HG03432 (cell line): Measurements from ENCODE around the gene KCNA3.
"Not testable (repeated sequence)": the region's sequence is repeated elsewhere in the genome, so short reads cannot be mapped to it uniquely, and the experiment has no call there.

Experiments
- ATAC-seq: cut with Tn5 transposase; IDR thresholded peaks from one replicate; pipeline ENCODE4 v1.9.1; 2021; ENCODE audit warnings: mild to moderate bottlenecking, moderate library complexity; ENCODE audit not compliant: unreplicated experiment

The KCNA3 gene

DNA sequence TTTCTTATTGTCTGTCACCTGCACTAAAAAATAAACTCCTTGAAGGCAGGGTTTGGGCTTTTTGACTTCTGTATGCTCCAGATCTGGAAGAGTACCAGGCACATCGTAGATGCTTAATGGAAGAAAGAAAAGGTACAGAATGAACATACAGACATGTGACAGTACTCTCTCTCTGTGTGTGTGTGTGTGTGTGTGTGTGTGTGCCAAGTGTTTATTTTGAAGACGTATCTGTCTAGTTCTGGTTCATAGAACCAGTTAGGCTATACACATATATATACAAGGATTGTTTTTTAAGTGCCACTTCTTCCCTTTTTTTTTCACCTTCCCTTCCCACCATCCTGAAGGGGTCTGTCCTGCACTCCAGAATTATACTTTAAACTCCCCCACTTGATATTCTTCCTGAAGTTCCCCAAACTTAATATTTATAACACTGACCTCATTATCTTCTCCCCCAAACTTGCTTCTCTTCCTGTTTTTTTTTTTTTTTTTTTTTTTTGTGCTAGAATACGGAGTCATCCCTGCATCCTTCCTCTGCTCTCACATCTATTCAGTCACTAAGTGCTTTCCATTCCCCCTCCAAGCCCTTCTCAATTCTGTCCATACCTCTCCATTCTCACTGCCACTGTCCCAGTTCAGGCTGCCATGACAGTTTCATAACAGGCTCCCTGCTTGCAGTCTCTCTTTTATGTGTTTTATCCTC is 5.4 kb upstream of the KCNA3 start:
- no peak for ATAC-seq

DNA sequence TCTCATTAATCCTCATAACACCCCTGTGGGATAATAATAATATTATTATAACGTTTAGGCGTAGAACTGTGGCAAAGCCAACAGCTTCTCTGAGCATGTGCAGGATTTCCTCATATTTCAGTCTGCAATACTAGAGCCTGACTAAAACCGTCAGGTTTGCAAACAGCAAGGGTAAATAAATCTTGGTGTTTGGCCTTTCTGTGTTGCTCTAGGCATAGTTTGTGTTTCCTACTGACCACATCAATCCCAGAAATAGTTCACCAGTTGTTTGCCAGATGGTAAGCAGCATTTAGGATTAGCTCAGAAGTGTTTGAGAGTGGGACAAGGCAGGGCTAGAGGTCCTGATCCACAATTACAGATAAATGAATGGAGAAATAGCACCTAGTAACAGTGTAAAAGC is 2.8 kb upstream of the KCNA3 start:
- no peak for ATAC-seq

DNA sequence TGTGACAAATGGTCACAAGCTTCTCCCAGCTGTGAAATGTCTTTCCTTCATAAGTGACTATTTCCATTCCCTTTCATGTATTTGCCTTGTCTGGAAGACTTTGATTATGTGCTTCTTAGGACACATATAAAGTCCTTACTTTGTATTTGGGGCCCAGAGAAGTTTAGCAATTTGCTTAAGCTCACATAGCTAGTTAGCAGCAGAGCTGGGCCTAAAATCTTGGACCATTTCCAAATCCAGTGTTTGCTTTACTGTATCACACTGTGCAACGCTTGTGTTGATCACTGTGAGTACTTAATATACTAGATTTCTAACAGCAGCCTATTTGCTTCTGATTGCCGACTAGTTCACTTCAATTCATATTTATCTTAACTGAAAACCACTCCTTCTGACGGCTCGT is 2.2 kb upstream of the KCNA3 start:
- no peak for ATAC-seq

DNA sequence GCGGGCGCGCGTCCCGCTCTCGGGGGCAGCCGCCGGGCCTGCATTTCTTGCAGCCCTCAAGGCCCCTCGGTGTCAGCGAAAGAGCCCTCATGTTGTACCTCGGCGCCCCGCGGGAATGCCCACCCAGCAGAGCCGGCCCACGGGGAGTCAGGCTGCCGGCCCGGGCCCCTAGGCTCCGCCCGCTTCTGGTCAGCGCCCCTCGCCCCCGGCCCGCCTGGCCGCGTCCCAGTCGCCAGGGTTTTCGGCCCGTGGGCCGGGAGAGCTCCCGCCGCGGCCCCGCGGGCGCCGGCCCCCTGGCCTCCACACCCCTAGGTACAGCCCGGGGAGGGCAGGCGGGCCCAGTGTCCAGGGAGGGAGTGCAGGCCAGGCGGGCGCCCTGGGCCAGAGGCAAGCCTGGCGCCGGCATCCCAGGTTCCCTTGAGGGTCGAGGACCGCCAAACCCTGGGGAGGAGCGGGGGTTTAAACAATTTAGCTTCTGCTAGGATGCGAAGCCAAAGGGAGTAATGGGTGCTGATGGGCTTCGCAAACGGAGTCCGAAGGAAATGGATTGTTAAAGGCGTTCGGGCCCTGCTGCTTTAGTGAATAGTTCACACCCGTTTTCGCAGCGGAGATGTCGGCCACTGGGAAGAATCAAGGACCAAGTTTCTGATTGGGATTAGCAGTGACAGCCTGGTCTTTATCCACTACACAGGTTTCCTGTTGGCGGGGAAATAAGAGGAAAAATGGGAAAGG is 486 bp upstream of the KCNA3 start:
- no peak for ATAC-seq

DNA sequence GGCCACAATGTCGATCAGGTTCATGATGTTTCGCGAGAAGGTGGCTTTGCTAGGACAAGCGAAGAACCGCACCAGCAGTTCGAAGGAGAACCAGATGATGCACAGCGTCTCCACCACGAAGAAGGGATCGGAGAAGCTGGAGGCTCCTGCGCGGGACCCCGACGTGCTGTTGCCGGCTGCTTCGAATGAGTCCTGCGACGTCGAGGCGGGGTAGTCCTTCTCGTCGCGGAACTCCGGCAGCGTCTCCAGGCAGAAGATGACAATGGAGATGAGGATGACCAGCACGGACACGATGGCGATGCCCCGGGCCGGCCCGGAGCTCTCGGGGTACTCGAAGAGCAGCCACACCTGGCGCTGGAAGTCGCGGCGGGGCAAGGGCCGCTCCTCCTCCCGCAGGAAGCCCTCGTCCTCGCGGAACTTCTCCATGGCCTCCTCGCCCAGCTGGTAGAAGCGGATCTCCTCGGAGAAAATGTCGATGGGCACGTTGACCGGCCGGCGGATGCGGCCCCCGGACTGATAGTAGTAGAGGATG is 869 bp downstream of the KCNA3 start:
- no peak for ATAC-seq

DNA sequence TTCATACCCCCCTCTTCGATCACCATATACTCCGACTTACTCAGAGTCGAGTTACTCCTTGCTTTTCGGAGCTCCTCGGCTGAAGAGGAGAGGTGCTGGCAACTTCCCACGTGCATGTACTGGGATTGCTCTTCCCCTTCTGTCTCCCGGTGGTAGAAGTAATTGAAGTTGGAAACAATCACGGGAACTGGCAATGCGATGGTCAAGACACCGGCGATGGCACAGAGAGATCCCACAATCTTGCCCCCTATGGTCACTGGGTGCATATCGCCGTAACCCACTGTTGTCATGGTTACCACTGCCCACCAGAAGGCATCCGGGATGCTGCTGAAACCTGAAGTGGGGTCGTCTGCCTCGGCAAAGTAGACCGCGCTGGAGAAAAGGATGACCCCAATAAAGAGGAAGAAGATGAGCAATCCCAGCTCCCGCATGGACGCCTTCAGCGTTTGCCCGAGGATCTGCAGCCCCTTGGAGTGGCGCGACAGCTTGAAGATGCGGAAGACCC is 1.5 kb downstream of the KCNA3 start:
- no peak for ATAC-seq

DNA sequence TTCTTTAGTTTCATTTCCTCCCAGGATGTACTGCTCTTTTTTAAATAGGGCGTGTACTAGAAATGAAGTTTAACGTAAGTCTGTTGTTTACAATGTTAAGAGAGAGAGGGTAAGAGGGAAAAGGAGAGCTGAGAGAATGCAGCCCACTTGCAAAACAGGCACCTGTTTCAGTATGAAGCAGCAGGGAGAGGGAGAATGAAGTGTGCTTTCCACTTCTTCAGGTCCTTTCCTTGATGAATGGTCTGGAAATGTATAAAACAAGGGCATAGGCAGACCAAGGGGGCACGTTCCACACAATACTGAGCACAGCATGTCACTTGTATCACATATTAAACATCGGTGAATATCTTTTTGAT is 2.0 kb downstream of the KCNA3 start:
- peak; percentile 47 for ATAC-seq

- ATAC-seq, result no peak
These were observed 2.6 kb downstream of the KCNA3 start for GRCh38 chr1:110672001-110672752.

DNA sequence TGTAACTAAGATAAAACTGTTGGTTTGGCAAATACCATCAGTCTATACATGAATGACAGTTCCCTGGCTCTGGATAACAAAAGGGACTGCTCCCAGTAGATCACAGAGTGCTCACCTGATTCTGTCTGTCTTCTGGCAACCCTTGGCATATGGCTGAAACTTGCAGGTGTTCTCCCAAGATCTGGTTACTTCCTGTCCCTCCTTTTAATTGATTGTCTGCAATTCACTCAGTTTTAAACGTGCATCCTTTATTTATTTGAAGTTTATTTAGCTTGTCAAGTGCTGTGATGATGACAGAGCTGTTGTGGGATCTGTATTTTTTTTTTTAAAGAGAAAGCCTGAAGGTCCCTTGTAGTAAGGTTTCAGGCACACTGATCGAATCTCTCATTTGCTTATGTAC is 3.4 kb downstream of the KCNA3 start:
- ATAC-seq, result no peak

DNA sequence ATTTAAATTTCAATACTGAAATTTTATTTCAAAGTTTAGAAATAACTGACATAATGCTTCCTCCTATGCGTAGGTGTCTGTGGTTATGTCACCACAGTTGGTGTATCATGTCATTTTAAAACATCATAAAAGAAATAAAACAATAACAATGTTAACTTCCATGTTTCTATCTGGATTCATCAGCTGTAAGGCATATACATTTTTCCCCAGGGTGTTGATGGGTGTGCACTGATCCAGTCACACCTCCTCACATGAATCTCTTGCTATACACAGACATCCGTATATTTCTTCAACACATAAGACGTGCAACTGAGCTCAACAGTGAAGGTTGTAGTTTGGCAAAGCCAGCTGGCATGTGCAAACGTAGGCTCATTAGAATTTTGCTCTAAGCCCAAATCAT is 6.2 kb downstream of the KCNA3 start:
- ATAC-seq, result no peak

- ATAC-seq, result no peak
These were observed 7.0 kb downstream of the KCNA3 start for GRCh38 chr1:110667776-110668175.

DNA sequence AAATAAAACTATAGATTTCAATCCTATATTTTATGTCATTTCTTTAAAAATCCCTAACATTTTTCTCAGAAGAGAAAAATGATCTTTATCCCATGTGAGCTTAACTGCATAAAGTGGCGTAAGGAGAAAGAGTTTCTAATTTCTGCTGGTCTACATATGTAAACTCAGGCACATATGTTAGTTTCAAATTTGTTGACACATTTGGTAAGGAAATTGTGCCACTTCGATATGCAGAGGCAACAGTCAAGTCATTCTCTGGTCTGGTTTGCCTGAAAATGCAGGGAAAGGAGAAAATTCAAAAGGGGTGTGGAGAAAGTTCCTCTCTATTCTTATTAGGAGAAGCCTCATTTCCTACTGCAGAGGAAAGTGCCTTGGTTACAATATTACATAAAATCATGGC is 11.5 kb downstream of the KCNA3 start:
- no peak for ATAC-seq

- ATAC-seq, result not testable (repeated sequence)
These were observed 15.2 kb downstream of the KCNA3 start for GRCh38 chr1:110659559-110659958.

GRCh38 chr1:110657351-110657750 is 17.4 kb downstream of the KCNA3 start:
- ATAC-seq, result no peak

DNA sequence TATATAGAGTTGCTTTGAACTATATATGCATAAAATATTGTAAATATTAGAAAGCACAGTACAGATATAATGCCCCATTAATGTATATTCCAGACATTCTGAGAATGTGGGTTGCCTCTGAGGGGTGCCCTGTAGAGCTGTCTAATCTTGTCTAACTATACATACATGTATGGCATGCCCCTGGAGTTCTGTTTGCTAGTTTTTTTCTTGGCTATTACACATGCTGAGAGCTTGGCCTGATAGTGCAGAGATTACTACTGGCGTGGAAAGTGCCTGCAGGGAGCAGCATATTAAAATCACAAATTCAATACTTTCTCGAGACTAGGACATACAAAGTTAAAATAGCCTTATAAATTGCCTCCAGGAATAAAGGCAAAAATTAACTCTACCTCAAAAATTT is 24.1 kb downstream of the KCNA3 start:
- no peak for ATAC-seq

DNA sequence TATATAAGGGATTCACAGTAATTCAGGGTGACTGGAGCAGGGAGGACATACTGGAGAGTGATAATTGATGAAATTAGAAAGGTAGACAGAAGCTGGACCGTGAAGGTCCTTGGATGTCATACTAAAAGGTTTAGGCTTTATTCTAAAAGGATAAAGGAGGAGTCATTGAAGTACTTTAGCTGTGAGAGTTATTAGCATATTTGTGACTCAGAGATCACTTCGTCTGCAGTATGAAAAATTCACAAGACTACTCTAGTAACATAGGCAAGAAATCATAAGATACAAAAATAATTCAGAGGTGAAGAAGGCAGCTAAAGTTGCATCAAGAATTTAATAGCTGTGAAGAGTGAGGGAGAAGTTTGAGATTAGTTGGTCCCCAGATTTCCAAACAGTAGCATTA is 26.3 kb downstream of the KCNA3 start:
- no peak for ATAC-seq

DNA sequence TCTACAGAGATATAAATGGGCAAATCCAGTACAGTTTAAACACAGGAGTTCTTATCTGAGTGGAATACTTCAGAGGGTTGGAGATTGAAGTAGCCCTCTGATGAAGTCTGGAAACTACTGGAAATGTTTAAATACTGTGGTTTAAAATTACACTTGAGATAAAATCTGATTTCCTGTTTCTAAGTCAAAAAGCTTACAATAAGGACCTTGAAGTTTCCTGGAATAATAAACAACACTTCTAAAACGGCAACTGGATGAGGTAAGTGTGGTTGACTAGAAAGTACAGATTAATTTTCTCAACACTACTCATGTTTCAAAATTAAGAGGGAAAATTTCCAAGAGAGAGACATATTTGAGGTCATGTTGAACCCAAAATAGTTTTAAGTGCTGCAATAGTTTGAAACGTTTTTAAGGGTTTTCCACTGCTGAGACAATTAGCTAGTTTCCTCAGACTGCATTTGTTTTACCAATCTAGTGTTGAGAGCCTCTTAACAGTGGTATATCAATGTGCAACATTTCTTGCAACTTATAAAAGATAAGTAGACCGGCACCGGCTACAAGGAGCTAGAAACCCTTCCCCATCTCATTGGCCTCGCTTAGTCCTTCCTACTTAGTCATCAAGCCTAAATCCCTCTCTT is 27.4 kb downstream of the KCNA3 start:
- no peak for ATAC-seq

- no peak for ATAC-seq
These were observed 28.7 kb downstream of the KCNA3 start for GRCh38 chr1:110645821-110646735.

DNA sequence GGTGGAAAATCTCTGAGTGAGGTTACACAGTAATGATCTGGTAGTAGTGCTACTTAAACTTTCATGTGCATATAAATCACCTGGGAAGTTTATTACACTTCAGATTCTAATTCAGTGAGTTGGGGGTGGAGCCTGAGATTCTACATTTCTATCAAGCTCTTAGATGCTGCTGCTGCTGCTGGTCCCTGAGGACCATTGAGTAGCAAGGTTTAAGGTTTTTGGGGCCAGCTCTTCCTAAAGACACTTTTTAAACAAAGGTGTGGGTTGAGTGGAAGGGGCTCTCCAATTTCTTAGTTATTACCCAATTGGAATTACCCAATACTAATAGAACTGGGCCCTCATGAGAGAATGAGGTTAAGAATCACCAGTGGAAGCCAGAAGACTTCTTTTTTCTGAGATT is 29.5 kb downstream of the KCNA3 start:
- no peak for ATAC-seq

DNA sequence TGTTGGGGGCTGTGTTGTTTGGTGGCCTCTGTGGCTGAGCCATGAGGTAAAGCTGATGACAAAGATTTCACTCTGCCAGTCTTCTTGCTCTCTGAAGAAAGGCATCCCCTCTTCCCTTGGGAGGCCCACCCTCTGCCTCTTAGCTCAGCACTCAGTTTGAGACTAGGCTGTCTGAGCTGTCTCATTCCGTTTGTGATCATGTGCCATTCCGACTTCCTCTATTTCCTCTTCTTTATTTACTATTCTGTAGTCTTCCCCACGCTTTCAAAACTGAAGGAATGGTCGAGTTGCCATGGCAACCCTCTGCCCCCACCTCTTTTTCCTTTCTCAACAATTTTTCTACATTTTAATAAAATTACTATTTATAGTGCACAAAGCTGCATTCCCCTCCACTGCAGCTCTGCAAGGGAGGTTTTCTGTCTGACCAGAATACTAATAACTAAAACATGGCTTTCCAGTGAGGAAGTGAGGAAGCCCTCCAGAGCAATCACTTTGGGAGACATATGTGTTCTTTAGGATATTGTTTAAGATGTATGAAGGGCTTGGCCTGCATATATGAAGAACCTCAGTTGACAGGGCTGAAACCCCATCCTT is 30.8 kb downstream of the KCNA3 start:
- ATAC-seq, result no peak
